Parathyroid adenoma (tissue), 2 donors: Measurements from ENCODE around the gene USHBP1.

ENCODE experiments used
- H2AFZ ChIP-seq: fragments of 300-600 bp; sonication (generic); one replicate; pipeline ENCODE4 v1.7.0; 2017; ENCODE audit warnings: antibody characterized with exemption, mild to moderate bottlenecking
- H3K27ac ChIP-seq: fragments of 300-600 bp; sonication (generic); one replicate; pipeline ENCODE4 v1.7.0; 2017
- H3K27me3 ChIP-seq: fragments of 300-600 bp; sonication (generic); one replicate; pipeline ENCODE4 v1.7.0; 2017; ENCODE audit warnings: low read length; ENCODE audit not compliant: control insufficient read depth, insufficient read depth
- H3K36me3 ChIP-seq: fragments of 300-600 bp; sonication (generic); one replicate; pipeline ENCODE4 v1.7.0; 2017; ENCODE audit warnings: low read length; ENCODE audit not compliant: control insufficient read depth, insufficient read depth
- H3K4me1 ChIP-seq: fragments of 300-600 bp; sonication (generic); one replicate; pipeline ENCODE4 v1.7.0; 2017; ENCODE audit warnings: control low read depth
- H3K4me2 ChIP-seq: fragments of 300-600 bp; sonication (generic); one replicate; pipeline ENCODE4 v1.7.0; 2017; ENCODE audit warnings: low read length
- H3K4me3 ChIP-seq: fragments of 300-600 bp; sonication (generic); one replicate; pipeline ENCODE4 v1.7.0; 2017; ENCODE audit warnings: low read depth, low read length
- H3K79me2 ChIP-seq: fragments of 300-600 bp; sonication (generic); one replicate; pipeline ENCODE4 v1.7.0; 2017; ENCODE audit warnings: control low read depth
- H3K9ac ChIP-seq: fragments of 300-600 bp; sonication (generic); one replicate; pipeline ENCODE4 v1.7.0; 2017; ENCODE audit warnings: mild to moderate bottlenecking
- H3K9me3 ChIP-seq: fragments of 300-600 bp; sonication (generic); one replicate; pipeline ENCODE4 v1.7.0; 2017; ENCODE audit warnings: low read length; ENCODE audit not compliant: control insufficient read depth
- TF ChIP-seq, protein P1 (sequence below): fragments of 300-600 bp; sonication (generic); IDR thresholded peaks from one replicate; pipeline ENCODE4 v1.7.0; 2017; ENCODE audit warnings: antibody characterized with exemption, mild to moderate bottlenecking
- donor health status: primary hyperparathyroidism.

Gene USHBP1, protein sequence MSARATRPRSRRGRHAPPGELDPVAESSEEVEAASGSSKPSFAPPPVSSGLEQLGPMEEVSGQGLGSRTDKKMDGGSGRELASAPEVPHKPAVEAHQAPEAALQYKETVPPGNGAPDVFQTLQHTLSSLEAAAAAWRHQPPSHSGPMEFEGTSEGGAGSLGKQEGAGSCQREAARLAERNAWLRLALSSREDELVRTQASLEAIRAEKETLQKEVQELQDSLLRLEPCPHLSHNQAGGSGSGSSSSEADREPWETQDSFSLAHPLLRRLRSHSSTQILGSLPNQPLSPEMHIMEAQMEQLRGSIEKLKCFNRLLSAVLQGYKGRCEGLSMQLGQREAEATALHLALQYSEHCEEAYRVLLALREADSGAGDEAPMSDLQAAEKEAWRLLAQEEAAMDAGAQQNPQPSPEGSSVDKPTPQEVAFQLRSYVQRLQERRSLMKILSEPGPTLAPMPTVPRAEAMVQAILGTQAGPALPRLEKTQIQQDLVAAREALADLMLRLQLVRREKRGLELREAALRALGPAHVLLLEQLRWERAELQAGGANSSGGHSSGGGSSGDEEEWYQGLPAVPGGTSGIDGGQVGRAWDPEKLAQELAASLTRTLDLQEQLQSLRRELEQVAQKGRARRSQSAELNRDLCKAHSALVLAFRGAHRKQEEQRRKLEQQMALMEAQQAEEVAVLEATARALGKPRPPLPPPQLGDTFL

DNA sequence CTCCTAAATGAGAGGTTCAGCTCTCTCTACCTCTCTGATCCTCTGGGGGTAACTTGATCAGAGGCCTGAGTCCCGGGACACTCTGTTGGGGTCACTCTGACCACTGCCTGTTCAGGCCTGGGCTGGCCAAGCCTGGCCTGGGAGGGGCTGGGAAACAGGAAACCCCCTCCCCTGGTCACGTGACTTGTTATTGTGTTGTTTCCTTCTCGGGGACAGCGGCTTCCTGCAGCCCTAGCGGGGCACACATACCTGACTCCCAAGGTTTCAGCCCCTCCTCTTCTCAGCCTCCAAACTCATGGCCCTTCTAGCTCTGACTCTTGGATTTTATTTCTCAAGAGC is at the start of gene USHBP1:
Gene USHBP1 (minus strand): TSS at position 105 of the 339 bp plus-strand sequence. CDS start 446 bp downstream, outside the sequence.
- no peak within 1 kb of the TSS for H3K9ac ChIP-seq
- no peak within 1 kb of the TSS for H2AFZ ChIP-seq
- no peaks in the 10 kb centered on the region for H3K27me3 ChIP-seq
- no peaks in the 10 kb centered on the region for H3K9me3 ChIP-seq
- peaks cover 5% of the 10 kb centered on the region for H3K4me1 ChIP-seq
- H3K36me3 ChIP-seq = no peaks in the 10 kb centered on the region
- TF ChIP-seq, protein P1, sequence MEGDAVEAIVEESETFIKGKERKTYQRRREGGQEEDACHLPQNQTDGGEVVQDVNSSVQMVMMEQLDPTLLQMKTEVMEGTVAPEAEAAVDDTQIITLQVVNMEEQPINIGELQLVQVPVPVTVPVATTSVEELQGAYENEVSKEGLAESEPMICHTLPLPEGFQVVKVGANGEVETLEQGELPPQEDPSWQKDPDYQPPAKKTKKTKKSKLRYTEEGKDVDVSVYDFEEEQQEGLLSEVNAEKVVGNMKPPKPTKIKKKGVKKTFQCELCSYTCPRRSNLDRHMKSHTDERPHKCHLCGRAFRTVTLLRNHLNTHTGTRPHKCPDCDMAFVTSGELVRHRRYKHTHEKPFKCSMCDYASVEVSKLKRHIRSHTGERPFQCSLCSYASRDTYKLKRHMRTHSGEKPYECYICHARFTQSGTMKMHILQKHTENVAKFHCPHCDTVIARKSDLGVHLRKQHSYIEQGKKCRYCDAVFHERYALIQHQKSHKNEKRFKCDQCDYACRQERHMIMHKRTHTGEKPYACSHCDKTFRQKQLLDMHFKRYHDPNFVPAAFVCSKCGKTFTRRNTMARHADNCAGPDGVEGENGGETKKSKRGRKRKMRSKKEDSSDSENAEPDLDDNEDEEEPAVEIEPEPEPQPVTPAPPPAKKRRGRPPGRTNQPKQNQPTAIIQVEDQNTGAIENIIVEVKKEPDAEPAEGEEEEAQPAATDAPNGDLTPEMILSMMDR = no peak
- no peak within 1 kb of the TSS for H3K4me2 ChIP-seq
- no peak within 1 kb of the TSS for H3K4me3 ChIP-seq
- H3K27ac ChIP-seq = peak within 1 kb of the TSS; percentile 49
- H3K79me2 ChIP-seq = no peaks in the 10 kb centered on the region

DNA sequence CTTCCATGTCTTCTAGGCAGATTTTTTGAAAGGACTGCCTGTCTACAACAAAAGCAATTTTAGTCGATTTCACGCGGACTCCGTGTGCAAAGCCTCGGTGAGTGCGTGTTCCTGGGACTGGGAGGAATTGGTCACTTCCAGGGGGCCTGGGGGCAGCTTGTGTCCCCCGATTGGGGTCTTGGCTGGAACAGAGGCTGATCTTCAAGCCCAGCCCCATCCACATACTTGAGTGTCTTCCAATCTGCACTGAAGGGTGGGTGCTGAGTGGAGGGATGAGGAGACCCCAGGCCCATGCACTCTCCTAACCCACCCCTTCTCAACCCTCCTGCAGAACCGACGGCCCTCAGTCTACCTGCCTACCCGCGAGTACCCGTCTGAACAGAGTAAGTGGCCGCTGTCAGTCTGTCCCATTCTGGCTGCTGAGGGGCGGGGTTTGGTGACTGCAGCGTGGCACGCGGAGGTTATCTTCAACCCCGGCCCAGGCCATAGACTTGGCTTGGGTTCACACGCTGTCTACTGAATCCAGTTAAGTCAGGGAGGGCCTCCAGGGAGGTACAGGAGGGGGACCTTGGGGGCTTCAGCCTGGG is 49.6 kb upstream of the USHBP1 start:
- Histone ChIP-seq H3K27me3 (no peaks in the 10 kb centered on the region), H3K4me3 (no peak overlapping the region), H2AFZ (no peak overlapping the region), H3K79me2 (peaks cover 20% of the 10 kb centered on the region), H3K36me3 (no peaks in the 10 kb centered on the region), H3K27ac (no peak overlapping the region), H3K9ac (no peak overlapping the region), H3K4me1 (peaks cover 3% of the 10 kb centered on the region), H3K4me2 (no peak overlapping the region), H3K9me3 (no peaks in the 10 kb centered on the region)
- TF ChIP-seq, protein P1 = no peak

DNA sequence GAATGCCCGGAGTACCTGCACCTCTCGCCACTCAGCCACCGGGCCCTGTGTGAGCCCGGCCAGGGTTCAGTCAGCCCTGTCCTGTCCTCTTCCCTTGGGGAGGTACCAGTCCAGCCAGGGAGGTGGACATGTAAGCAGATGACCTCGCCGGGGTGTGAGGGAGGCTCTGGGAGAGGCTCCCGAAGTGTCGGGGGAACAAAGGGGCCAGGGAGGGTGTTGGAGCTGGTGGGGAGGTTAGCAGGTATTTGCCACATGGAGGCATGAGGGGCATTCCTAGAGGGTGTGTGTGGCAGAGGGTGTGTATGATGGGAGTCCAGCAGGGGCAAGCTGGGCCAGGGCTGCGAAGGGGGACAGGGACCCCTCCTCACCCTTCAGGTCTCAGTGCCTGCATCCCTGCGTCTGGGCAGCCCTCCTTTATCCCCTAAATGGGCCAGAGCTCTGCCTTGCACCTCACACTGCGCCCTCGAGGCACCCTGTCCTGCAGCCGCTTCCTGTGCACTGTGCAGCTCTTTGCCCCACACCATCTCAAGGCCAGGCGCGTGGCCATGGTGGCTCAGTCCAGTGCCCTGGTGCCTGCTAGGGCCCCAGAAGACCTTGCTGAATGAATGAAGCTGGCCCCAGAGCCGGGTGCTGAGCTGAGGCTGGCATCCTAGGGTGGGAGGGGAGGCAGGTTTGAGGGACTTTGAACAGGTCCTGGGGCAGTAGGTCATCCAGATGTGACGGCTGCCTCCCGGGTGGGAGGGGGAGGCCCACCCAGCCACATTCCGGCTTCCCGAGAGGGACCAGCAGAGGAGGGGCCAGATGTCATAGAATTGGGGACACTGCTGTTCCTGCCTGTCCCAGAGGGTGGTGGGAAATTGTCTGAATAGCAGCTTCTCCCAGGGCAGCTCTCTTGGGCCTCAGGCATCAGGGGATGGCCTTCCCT is 47.9 kb upstream of the USHBP1 start:
- Histone ChIP-seq H3K27ac (no peak overlapping the region), H3K4me1 (peaks cover 3% of the 10 kb centered on the region), H3K4me3 (no peak overlapping the region), H3K79me2 (peaks cover 20% of the 10 kb centered on the region), H3K27me3 (no peaks in the 10 kb centered on the region), H3K4me2 (no peak overlapping the region), H2AFZ (no peak overlapping the region), H3K36me3 (no peaks in the 10 kb centered on the region), H3K9me3 (no peaks in the 10 kb centered on the region), H3K9ac (no peak overlapping the region)
- TF ChIP-seq, protein P1 = no peak

DNA sequence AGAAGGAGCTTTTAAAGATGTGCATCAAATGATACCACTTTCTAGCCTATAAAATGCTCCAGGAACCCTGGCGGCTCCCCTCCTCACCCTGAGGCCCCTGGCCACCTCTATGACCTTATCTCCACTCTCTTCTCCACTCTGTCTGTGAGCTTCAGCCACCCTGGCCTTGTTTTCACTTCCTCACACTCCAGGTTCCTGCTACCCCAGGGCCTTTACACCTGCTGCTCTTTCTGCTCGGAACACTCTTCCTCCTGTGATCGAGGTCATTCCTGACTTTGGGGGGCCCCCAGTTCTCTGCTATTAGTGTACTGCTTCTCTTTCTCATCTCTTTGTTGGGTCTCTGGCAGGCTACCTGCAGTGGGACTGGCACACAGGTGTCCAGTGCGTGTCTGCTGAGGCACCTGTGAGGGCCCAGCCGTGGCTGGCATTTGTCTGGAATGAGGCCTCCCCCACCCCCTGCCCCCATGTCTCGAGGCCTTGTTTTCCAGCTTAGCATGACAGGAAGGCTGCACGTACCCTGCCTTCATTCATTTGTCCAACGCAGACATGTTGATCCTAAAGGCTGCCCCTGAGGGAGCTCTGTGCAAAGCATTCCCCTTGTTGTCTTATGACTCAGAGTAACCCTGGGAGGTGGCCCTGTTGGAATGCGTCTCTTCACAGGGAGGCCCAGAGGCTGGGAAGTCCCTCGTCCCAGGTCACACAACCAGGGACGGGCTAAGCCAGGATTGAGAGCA is 47.1 kb upstream of the USHBP1 start:
- Histone ChIP-seq H3K36me3 (no peaks in the 10 kb centered on the region), H3K4me1 (peaks cover 3% of the 10 kb centered on the region), H3K27ac (no peak overlapping the region), H2AFZ (no peak overlapping the region), H3K27me3 (no peaks in the 10 kb centered on the region), H3K79me2 (peaks cover 20% of the 10 kb centered on the region), H3K9ac (no peak overlapping the region), H3K4me2 (no peak overlapping the region), H3K4me3 (no peak overlapping the region), H3K9me3 (no peaks in the 10 kb centered on the region)
- TF ChIP-seq, protein P1 = no peak
